Hepatocyte (in vitro differentiated cells): ENCODE data around the gene ZC3H8. TPM values are rescaled to one million over a fixed set of nuclear protein-coding genes. Genes with fewer than 3 reads are reported as not detected.

Experiments used
- DNase-seq: peaks from one replicate; pipeline ENCODE4 v3.0.0-alpha.2; 2016; ENCODE audit warnings: low spot score
- H2AFZ ChIP-seq: fragments of 200-600 bp; sonication (generic); 2 replicates; pipeline ENCODE4 v1.6.0; 2016; ENCODE audit warnings: antibody characterized with exemption, mild to moderate bottlenecking
- H3K27ac ChIP-seq: fragments of 200-600 bp; sonication (generic); 2 replicates; pipeline ENCODE4 v1.5.1; 2016; ENCODE audit warnings: mild to moderate bottlenecking
- H3K27me3 ChIP-seq: fragments of 200-600 bp; sonication (generic); 2 replicates; pipeline ENCODE4 v1.6.1; 2016
- H3K36me3 ChIP-seq: fragments of 200-600 bp; sonication (generic); replicated peaks from 2 replicates; pipeline ENCODE4 v1.5.1; 2016; ENCODE audit warnings: low read depth; ENCODE audit not compliant: insufficient read depth
- H3K4me1 ChIP-seq: fragments of 200-600 bp; sonication (generic); 2 replicates; pipeline ENCODE4 v1.5.1; 2016; ENCODE audit warnings: mild to moderate bottlenecking, moderate library complexity; ENCODE audit not compliant: insufficient read depth
- H3K4me2 ChIP-seq: fragments of 200-600 bp; sonication (generic); 2 replicates; pipeline ENCODE4 v1.6.0; 2016
- H3K4me3 ChIP-seq: fragments of 200-600 bp; sonication (generic); 2 replicates; pipeline ENCODE4 v1.5.1; 2016; ENCODE audit warnings: mild to moderate bottlenecking
- H3K79me2 ChIP-seq: fragments of 200-600 bp; sonication (generic); 2 replicates; pipeline ENCODE4 v1.6.0; 2017; ENCODE audit warnings: mild to moderate bottlenecking
- H3K9me2 ChIP-seq: fragments of 200-600 bp; sonication (generic); replicated peaks from 2 replicates; pipeline ENCODE4 v1.6.0; 2017; ENCODE audit warnings: mild to moderate bottlenecking; ENCODE audit not compliant: insufficient read depth
- H3K9me3 ChIP-seq: fragments of 200-600 bp; sonication (generic); 2 replicates; pipeline ENCODE4 v1.5.1; 2016; ENCODE audit warnings: low read depth, mild to moderate bottlenecking
- H4K20me1 ChIP-seq: fragments of 200-600 bp; sonication (generic); 2 replicates; pipeline ENCODE4 v1.6.0; 2016; ENCODE audit warnings: mild to moderate bottlenecking; ENCODE audit not compliant: insufficient read depth, poor library complexity, severe bottlenecking
- CTCF ChIP-seq: fragments of 200-600 bp; sonication (generic); IDR thresholded peaks from 2 replicates; pipeline ENCODE4 v1.5.1; 2016; ENCODE audit warnings: antibody characterized with exemption, mild to moderate bottlenecking; ENCODE audit not compliant: poor library complexity
- EZH2 ChIP-seq: fragments of 200-600 bp; sonication (generic); IDR thresholded peaks from 2 replicates; pipeline ENCODE4 v1.6.1; 2016; ENCODE audit warnings: antibody characterized with exemption, mild to moderate bottlenecking, borderline replicate concordance
- EZH2phosphoT487 ChIP-seq: fragments of 200-600 bp; sonication (generic); IDR thresholded peaks from one replicate; pipeline ENCODE4 v1.6.1; 2018; ENCODE audit warnings: antibody characterized with exemption, mild to moderate bottlenecking, low read depth, moderate library complexity; ENCODE audit not compliant: unreplicated experiment, severe bottlenecking
- WGBS: methylation state at CpG from one replicate; pipeline ENCODE4 v1.1.6; 2016; ENCODE audit warnings: low lambda C conversion rate; ENCODE audit errors: missing lambda C conversion rate; 5-methylcytosine and 5-hydroxymethylcytosine counted together
- polyA plus RNA-seq: library from polyadenylated mRNA; unstranded; fragments of >200 nt; fragmentation: Nextera tagmentation; extraction: Ambion mirVana; gene quantifications from 2 replicates; pipeline ENCODE4 v1.2.1, GENCODE V29; 2016
- total RNA-seq: library from RNA; depleted of rRNA; stranded (reverse); fragments of >200 nt; gene quantifications from 2 replicates; pipeline ENCODE4 v1.2.3, GENCODE V29; 2014

ZC3H8 gene
- total and polyA plus RNA-seq, 2 experiments from 2014 or later: 13.6 to 17.5 TPM

- Histone ChIP-seq H3K4me1 (no peaks in the 10 kb centered on the region), H2AFZ (no peak overlapping the region), H3K9me2 (no peaks in the 10 kb centered on the region), H3K4me2 (no peak overlapping the region), H3K9me3 (no peaks in the 10 kb centered on the region), H4K20me1 (no peaks in the 10 kb centered on the region), H3K4me3 (no peak overlapping the region), H3K27ac (no peak overlapping the region), H3K27me3 (no peaks in the 10 kb centered on the region), H3K36me3 (no peaks in the 10 kb centered on the region), H3K79me2 (no peaks in the 10 kb centered on the region)
- no peak for DNase-seq
- TF ChIP-seq EZH2 (no peak), EZH2phosphoT487 (no peak), CTCF (no peak)
Observed at GRCh38 chr2:112262876-112263275, 8.0 kb upstream of the ZC3H8 start.

GRCh38 chr2:112260295-112260625 is 5.4 kb upstream of the ZC3H8 start:
- H3K4me1 ChIP-seq: no peaks in the 10 kb centered on the region
- H4K20me1 ChIP-seq: no peaks in the 10 kb centered on the region
- H2AFZ ChIP-seq: peak overlapping the region; percentile 90
- no peak overlapping the region for H3K27ac ChIP-seq
- no peaks in the 10 kb centered on the region for H3K9me3 ChIP-seq
- no peaks in the 10 kb centered on the region for H3K9me2 ChIP-seq
- H3K4me2 ChIP-seq: no peak overlapping the region
- 96% methylated on average over 3 of the region's 3 CpGs for WGBS
- no peak for DNase-seq
- no peak overlapping the region for H3K4me3 ChIP-seq
- no peak for TF ChIP-seq EZH2
- TF ChIP-seq EZH2phosphoT487: no peak
- no peak for TF ChIP-seq CTCF
- no peaks in the 10 kb centered on the region for H3K36me3 ChIP-seq
- no peaks in the 10 kb centered on the region for H3K79me2 ChIP-seq
- no peaks in the 10 kb centered on the region for H3K27me3 ChIP-seq

- peak overlapping the region; percentile 90 for H2AFZ ChIP-seq
- H3K4me2 ChIP-seq: peak overlapping the region; percentile 78
- TF ChIP-seq EZH2phosphoT487: no peak
- TF ChIP-seq CTCF: peak; percentile 91
- no peak for TF ChIP-seq EZH2
- H3K4me1 ChIP-seq: no peaks in the 10 kb centered on the region
- H3K36me3 ChIP-seq: no peaks in the 10 kb centered on the region
- H3K9me2 ChIP-seq: no peaks in the 10 kb centered on the region
- no peak overlapping the region for H3K4me3 ChIP-seq
- WGBS: 27% methylated on average over 15 of the region's 15 CpGs
- DNase-seq: peak; percentile 82
- no peaks in the 10 kb centered on the region for H3K27me3 ChIP-seq
- H4K20me1 ChIP-seq: no peaks in the 10 kb centered on the region
- no peaks in the 10 kb centered on the region for H3K79me2 ChIP-seq
- H3K27ac ChIP-seq: no peak overlapping the region
- H3K9me3 ChIP-seq: no peaks in the 10 kb centered on the region
Observed at GRCh38 chr2:112259509-112260294, 4.9 kb upstream of the ZC3H8 start.

- no peak overlapping the region for H2AFZ ChIP-seq
- peaks cover 7% of the 10 kb centered on the region for H3K4me1 ChIP-seq
- 82% methylated on average over 4 of the region's 4 CpGs for WGBS
- no peak for DNase-seq
- H3K9me2 ChIP-seq: no peaks in the 10 kb centered on the region
- H3K27me3 ChIP-seq: no peaks in the 10 kb centered on the region
- H3K9me3 ChIP-seq: no peaks in the 10 kb centered on the region
- no peak overlapping the region for H3K4me2 ChIP-seq
- H3K36me3 ChIP-seq: no peaks in the 10 kb centered on the region
- no peaks in the 10 kb centered on the region for H4K20me1 ChIP-seq
- H3K79me2 ChIP-seq: peaks cover 13% of the 10 kb centered on the region
- H3K4me3 ChIP-seq: no peak overlapping the region
- H3K27ac ChIP-seq: no peak overlapping the region
- TF ChIP-seq CTCF (no peak), EZH2phosphoT487 (no peak), EZH2 (no peak)
Observed at GRCh38 chr2:112257575-112257974, 2.7 kb upstream of the ZC3H8 start.
